ENCODE results near the gene TGFBR3. TPM values are rescaled to one million over a fixed set of nuclear protein-coding genes. Genes with fewer than 3 reads are reported as not detected.

TGFBR3 gene
- total RNA-seq, 1 experiment from 2014 or later = not detected

DNA sequence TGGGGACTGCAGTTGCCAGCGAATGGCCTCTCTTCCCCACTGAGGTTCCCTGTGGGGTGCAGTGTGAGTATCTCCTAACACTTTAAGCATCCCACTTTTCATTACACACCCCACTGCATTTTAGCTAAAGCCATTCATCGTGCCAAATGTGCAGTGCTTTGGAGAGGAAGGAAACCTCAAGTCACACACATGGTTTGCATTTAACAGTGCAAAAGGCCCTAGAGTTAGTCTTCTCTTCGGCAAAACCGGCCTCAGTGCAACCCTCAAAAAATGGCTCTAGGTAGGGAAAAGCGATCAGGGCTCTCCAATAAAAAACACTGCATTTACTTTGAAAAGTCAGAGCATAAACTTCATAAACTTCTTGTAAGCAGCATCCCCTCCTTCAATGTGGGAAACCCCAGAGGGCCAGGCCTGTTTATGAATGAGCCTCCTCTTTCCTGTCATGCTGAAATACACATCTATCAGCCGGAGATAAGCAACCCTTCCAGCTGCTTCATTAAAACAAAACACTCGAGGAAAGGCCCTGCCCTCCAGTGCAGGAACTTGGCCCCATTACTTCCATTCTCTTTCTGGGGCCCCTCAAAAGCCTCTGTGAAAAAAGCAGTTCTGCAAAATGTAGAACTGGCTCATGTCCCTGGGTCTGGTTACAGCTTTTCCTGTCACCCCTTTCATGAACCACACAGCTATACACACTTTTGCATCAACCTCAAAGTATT is 201.3 kb downstream of the TGFBR3 start:
- Histone ChIP-seq H3K4me2 (ENCODE audit: low read depth, low read length, poor library complexity, severe bottlenecking) (no peak overlapping the region), H3K9me2 (replicated peaks; ENCODE audit: insufficient read depth, low read length) (no peaks in the 10 kb centered on the region), H3K4me1 (ENCODE audit: low read length) (no peaks in the 10 kb centered on the region), H3K4me3 (ENCODE audit: low read length) (no peak overlapping the region), H3K79me2 (ENCODE audit: low read length) (no peaks in the 10 kb centered on the region), H3K36me3 (ENCODE audit: insufficient read depth, low read length) (no peaks in the 10 kb centered on the region), H3K9ac (ENCODE audit: low read length) (no peak overlapping the region), H3K27me3 (ENCODE audit: low read length) (no peaks in the 10 kb centered on the region), H2AFZ (ENCODE audit: low read length) (no peak overlapping the region), H3K9me3 (ENCODE audit: low read length) (no peaks in the 10 kb centered on the region), H3K27ac (ENCODE audit: low read length) (no peak overlapping the region), H4K20me1 (ENCODE audit: insufficient read depth, low read depth, low read length) (no peaks in the 10 kb centered on the region)
- DNase-seq = no peak

DNA sequence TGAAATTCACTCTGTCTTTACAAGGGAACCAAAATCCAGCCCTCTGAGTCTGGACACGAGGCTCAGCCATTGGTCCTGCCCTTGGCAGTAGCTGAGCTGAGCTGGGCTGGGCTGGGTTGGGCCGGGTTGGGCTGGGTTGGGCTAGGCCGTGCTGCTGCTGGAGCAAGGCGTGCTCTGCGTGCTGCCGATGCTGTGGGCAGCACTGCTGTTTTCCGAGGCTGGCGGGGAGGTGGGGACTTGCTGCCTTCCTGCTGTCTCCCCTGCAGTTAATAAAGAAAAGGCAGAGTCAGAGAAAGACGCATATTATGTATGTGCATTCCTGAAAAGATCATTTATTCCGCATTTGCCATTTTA is 202.4 kb downstream of the TGFBR3 start:
- no peak overlapping the region for H3K27ac ChIP-seq (ENCODE audit: low read length)
- H3K27me3 ChIP-seq (ENCODE audit: low read length) = no peaks in the 10 kb centered on the region
- H3K4me2 ChIP-seq (ENCODE audit: low read depth, low read length, poor library complexity, severe bottlenecking) = no peak overlapping the region
- H3K36me3 ChIP-seq (ENCODE audit: insufficient read depth, low read length) = no peaks in the 10 kb centered on the region
- H3K79me2 ChIP-seq (ENCODE audit: low read length) = no peaks in the 10 kb centered on the region
- no peak overlapping the region for H3K4me3 ChIP-seq (ENCODE audit: low read length)
- no peaks in the 10 kb centered on the region for H4K20me1 ChIP-seq (ENCODE audit: insufficient read depth, low read depth, low read length)
- H3K9me2 ChIP-seq (replicated peaks; ENCODE audit: insufficient read depth, low read length) = no peaks in the 10 kb centered on the region
- H3K9ac ChIP-seq (ENCODE audit: low read length) = no peak overlapping the region
- no peak for DNase-seq
- H3K4me1 ChIP-seq (ENCODE audit: low read length) = no peaks in the 10 kb centered on the region
- H2AFZ ChIP-seq (ENCODE audit: low read length) = no peak overlapping the region
- no peaks in the 10 kb centered on the region for H3K9me3 ChIP-seq (ENCODE audit: low read length)

DNA sequence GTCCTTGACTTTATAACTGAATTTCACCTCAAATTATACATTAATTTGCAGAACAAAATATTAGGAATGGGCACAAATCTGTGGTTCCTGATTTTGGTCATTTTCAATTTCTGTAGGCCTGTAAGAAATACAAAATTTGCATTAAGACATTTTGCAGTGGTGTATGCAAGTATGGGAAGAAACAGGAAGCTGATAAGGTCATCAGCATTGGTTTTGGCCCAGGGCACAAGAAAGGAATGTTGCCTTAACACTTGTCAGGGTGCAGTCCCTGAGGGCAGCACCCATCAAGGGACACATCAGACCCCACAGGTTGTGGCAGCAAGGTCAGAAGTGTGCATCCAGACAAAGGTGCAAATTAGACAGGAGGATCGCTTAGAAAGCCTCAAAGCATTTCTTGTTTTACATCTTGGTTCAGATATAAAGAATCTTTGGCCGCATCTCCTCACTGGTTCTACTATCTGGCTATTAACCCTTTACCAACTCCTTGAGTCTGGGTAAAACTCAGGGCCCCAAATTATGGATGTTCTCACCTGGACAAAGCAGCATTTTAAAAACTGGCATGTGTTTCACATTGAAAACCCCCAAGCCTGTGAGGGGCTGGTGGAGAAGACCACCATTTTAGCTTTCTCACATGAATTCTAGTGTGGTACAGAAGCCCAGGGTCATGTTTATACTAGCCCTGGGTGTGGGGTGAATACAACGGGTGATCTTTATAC is 202.9 kb downstream of the TGFBR3 start:
- Histone ChIP-seq H3K79me2 (ENCODE audit: low read length) (no peaks in the 10 kb centered on the region), H2AFZ (ENCODE audit: low read length) (no peak overlapping the region), H3K9ac (ENCODE audit: low read length) (no peak overlapping the region), H4K20me1 (ENCODE audit: insufficient read depth, low read depth, low read length) (no peaks in the 10 kb centered on the region), H3K4me1 (ENCODE audit: low read length) (no peaks in the 10 kb centered on the region), H3K27me3 (ENCODE audit: low read length) (no peaks in the 10 kb centered on the region), H3K9me2 (replicated peaks; ENCODE audit: insufficient read depth, low read length) (no peaks in the 10 kb centered on the region), H3K4me2 (ENCODE audit: low read depth, low read length, poor library complexity, severe bottlenecking) (no peak overlapping the region), H3K27ac (ENCODE audit: low read length) (no peak overlapping the region), H3K4me3 (ENCODE audit: low read length) (no peak overlapping the region), H3K36me3 (ENCODE audit: insufficient read depth, low read length) (no peaks in the 10 kb centered on the region), H3K9me3 (ENCODE audit: low read length) (no peaks in the 10 kb centered on the region)
- no peak for DNase-seq

DNA sequence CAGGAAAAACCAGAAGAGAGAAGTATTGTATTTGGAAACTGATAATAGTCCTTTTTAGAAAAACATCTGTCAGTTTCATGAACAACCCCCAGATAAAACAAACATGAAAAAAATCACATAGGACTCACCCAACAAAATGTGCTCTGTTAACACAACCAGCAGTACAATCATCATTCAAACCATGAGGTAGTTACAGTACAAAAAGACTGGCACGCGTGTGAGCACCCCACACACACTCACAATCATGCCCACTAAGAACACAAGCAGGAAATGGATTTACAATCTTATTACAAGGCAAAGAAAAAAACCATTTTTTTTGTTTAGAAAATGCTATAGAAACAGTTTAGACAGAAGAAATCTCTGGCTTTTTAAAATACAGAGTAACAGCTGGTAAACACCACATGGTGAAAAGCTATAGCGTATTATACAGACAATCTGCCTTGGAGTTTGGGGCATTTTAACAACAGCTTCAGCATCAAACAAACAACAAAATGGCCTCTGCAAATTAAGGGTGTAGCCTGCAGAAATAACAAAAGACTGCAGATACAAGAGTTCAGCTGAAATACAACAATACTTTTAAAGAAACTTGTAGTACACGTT is 205.3 kb downstream of the TGFBR3 start:
- no peak overlapping the region for H3K4me2 ChIP-seq (ENCODE audit: low read depth, low read length, poor library complexity, severe bottlenecking)
- no peak overlapping the region for H3K27ac ChIP-seq (ENCODE audit: low read length)
- H3K27me3 ChIP-seq (ENCODE audit: low read length) = no peaks in the 10 kb centered on the region
- no peak overlapping the region for H3K4me3 ChIP-seq (ENCODE audit: low read length)
- no peaks in the 10 kb centered on the region for H3K4me1 ChIP-seq (ENCODE audit: low read length)
- no peaks in the 10 kb centered on the region for H4K20me1 ChIP-seq (ENCODE audit: insufficient read depth, low read depth, low read length)
- H3K9me2 ChIP-seq (replicated peaks; ENCODE audit: insufficient read depth, low read length) = no peaks in the 10 kb centered on the region
- H3K9me3 ChIP-seq (ENCODE audit: low read length) = no peaks in the 10 kb centered on the region
- no peak for DNase-seq
- H3K9ac ChIP-seq (ENCODE audit: low read length) = no peak overlapping the region
- no peak overlapping the region for H2AFZ ChIP-seq (ENCODE audit: low read length)
- H3K79me2 ChIP-seq (ENCODE audit: low read length) = no peaks in the 10 kb centered on the region
- no peaks in the 10 kb centered on the region for H3K36me3 ChIP-seq (ENCODE audit: insufficient read depth, low read length)

GRCh38 chr1:91679446-91679845 is 206.5 kb downstream of the TGFBR3 start:
- Histone ChIP-seq H2AFZ (ENCODE audit: low read length) (no peak overlapping the region), H3K4me3 (ENCODE audit: low read length) (no peak overlapping the region), H3K4me2 (ENCODE audit: low read depth, low read length, poor library complexity, severe bottlenecking) (no peak overlapping the region), H3K9me2 (replicated peaks; ENCODE audit: insufficient read depth, low read length) (no peaks in the 10 kb centered on the region), H3K9me3 (ENCODE audit: low read length) (no peaks in the 10 kb centered on the region), H3K36me3 (ENCODE audit: insufficient read depth, low read length) (no peaks in the 10 kb centered on the region), H3K27ac (ENCODE audit: low read length) (no peak overlapping the region), H3K4me1 (ENCODE audit: low read length) (no peaks in the 10 kb centered on the region), H3K79me2 (ENCODE audit: low read length) (no peaks in the 10 kb centered on the region), H3K27me3 (ENCODE audit: low read length) (no peaks in the 10 kb centered on the region), H4K20me1 (ENCODE audit: insufficient read depth, low read depth, low read length) (no peaks in the 10 kb centered on the region), H3K9ac (ENCODE audit: low read length) (no peak overlapping the region)
- no peak for DNase-seq

GRCh38 chr1:91676030-91676429 is 209.9 kb downstream of the TGFBR3 start:
- H3K9me2 ChIP-seq (replicated peaks; ENCODE audit: insufficient read depth, low read length) = no peaks in the 10 kb centered on the region
- H3K4me2 ChIP-seq (ENCODE audit: low read depth, low read length, poor library complexity, severe bottlenecking) = no peak overlapping the region

DNA sequence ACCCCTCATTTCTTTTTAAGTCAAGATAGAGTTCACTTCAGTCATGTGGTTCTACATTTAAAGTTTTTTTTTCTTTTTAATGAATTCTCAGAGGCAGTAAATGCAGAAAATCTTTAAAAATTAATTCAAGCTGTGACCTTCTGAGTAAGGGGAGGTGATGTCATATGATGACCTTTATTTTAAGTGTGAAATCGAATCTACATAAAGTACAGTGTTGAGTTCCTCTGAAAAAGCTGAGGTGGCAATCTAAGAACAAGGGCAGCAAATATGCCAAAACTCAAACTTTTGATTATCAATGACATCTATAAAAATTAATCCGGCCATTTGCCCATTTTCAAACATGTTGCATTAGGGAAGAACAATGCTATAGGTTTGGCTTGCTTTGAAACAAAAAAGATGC is 211.8 kb downstream of the TGFBR3 start:
- Histone ChIP-seq H2AFZ (ENCODE audit: low read length) (no peak overlapping the region), H3K79me2 (ENCODE audit: low read length) (no peaks in the 10 kb centered on the region), H3K4me2 (ENCODE audit: low read depth, low read length, poor library complexity, severe bottlenecking) (no peak overlapping the region), H3K4me3 (ENCODE audit: low read length) (no peak overlapping the region), H3K27ac (ENCODE audit: low read length) (no peak overlapping the region), H3K36me3 (ENCODE audit: insufficient read depth, low read length) (no peaks in the 10 kb centered on the region), H3K9ac (ENCODE audit: low read length) (no peak overlapping the region), H3K9me2 (replicated peaks; ENCODE audit: insufficient read depth, low read length) (no peaks in the 10 kb centered on the region), H3K27me3 (ENCODE audit: low read length) (no peaks in the 10 kb centered on the region), H3K9me3 (ENCODE audit: low read length) (no peaks in the 10 kb centered on the region), H3K4me1 (ENCODE audit: low read length) (no peaks in the 10 kb centered on the region), H4K20me1 (ENCODE audit: insufficient read depth, low read depth, low read length) (no peaks in the 10 kb centered on the region)
- no peak for DNase-seq

More at GRCh38 chr1:91676030-91676429, 209.9 kb downstream of the TGFBR3 start:
- Histone ChIP-seq H3K4me3 (ENCODE audit: low read length) (no peak overlapping the region), H4K20me1 (ENCODE audit: insufficient read depth, low read depth, low read length) (no peaks in the 10 kb centered on the region), H3K36me3 (ENCODE audit: insufficient read depth, low read length) (no peaks in the 10 kb centered on the region), H2AFZ (ENCODE audit: low read length) (no peak overlapping the region), H3K9me3 (ENCODE audit: low read length) (no peaks in the 10 kb centered on the region), H3K27me3 (ENCODE audit: low read length) (no peaks in the 10 kb centered on the region), H3K79me2 (ENCODE audit: low read length) (no peaks in the 10 kb centered on the region), H3K4me1 (ENCODE audit: low read length) (no peaks in the 10 kb centered on the region), H3K27ac (ENCODE audit: low read length) (no peak overlapping the region), H3K9ac (ENCODE audit: low read length) (no peak overlapping the region)
- no peak for DNase-seq

DNA sequence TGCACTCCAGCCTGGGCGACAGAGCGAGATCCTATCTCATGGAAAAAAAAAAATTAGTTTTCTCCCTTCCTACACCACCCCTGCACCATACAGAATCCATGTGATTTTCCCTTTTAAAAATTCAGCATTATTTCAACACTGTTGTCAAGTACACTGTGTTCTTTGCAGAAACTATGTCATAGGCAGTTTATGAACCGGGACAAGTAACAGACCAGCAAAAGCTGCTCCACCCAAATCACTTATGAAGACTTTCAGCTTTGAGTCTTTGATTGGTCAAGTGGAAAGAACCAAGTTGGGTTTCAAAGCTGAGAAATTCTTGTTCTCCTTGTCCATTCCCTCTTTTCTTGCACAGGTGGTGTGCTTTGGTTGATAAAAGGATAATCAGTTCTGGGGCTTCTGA is 212.3 kb downstream of the TGFBR3 start:
- no peaks in the 10 kb centered on the region for H3K4me1 ChIP-seq (ENCODE audit: low read length)
- H3K79me2 ChIP-seq (ENCODE audit: low read length) = no peaks in the 10 kb centered on the region
- no peaks in the 10 kb centered on the region for H3K9me3 ChIP-seq (ENCODE audit: low read length)
- no peak overlapping the region for H3K4me2 ChIP-seq (ENCODE audit: low read depth, low read length, poor library complexity, severe bottlenecking)
- no peak overlapping the region for H3K4me3 ChIP-seq (ENCODE audit: low read length)
- H4K20me1 ChIP-seq (ENCODE audit: insufficient read depth, low read depth, low read length) = no peaks in the 10 kb centered on the region
- no peaks in the 10 kb centered on the region for H3K36me3 ChIP-seq (ENCODE audit: insufficient read depth, low read length)
- no peak for DNase-seq
- H3K27ac ChIP-seq (ENCODE audit: low read length) = no peak overlapping the region
- no peaks in the 10 kb centered on the region for H3K27me3 ChIP-seq (ENCODE audit: low read length)
- no peak overlapping the region for H2AFZ ChIP-seq (ENCODE audit: low read length)
- no peak overlapping the region for H3K9ac ChIP-seq (ENCODE audit: low read length)
- no peaks in the 10 kb centered on the region for H3K9me2 ChIP-seq (replicated peaks; ENCODE audit: insufficient read depth, low read length)
